Measurements from ENCODE around the gene DMXL2.

The DMXL2 gene

GRCh38 chr15:51401872-51402517 lies 220.6 kb downstream of the DMXL2 start:
- DNase-seq, result no peak

GRCh38 chr15:51401051-51401780 lies 221.4 kb downstream of the DMXL2 start:
- no peak for DNase-seq

GRCh38 chr15:51398626-51399025 lies 223.9 kb downstream of the DMXL2 start:
- DNase-seq, result no peak
